HG02938 (cell line): ENCODE data around the gene RIMBP3B.
"Not testable (repeated sequence)": the region's sequence is repeated elsewhere in the genome, so short reads cannot be mapped to it uniquely, and the experiment has no call there.

ENCODE experiments used
- ATAC-seq: cut with Tn5 transposase; IDR thresholded peaks from one replicate; pipeline ENCODE4 v1.9.1; 2021; ENCODE audit warnings: mild to moderate bottlenecking, moderate library complexity; ENCODE audit not compliant: unreplicated experiment

Gene RIMBP3B, protein sequence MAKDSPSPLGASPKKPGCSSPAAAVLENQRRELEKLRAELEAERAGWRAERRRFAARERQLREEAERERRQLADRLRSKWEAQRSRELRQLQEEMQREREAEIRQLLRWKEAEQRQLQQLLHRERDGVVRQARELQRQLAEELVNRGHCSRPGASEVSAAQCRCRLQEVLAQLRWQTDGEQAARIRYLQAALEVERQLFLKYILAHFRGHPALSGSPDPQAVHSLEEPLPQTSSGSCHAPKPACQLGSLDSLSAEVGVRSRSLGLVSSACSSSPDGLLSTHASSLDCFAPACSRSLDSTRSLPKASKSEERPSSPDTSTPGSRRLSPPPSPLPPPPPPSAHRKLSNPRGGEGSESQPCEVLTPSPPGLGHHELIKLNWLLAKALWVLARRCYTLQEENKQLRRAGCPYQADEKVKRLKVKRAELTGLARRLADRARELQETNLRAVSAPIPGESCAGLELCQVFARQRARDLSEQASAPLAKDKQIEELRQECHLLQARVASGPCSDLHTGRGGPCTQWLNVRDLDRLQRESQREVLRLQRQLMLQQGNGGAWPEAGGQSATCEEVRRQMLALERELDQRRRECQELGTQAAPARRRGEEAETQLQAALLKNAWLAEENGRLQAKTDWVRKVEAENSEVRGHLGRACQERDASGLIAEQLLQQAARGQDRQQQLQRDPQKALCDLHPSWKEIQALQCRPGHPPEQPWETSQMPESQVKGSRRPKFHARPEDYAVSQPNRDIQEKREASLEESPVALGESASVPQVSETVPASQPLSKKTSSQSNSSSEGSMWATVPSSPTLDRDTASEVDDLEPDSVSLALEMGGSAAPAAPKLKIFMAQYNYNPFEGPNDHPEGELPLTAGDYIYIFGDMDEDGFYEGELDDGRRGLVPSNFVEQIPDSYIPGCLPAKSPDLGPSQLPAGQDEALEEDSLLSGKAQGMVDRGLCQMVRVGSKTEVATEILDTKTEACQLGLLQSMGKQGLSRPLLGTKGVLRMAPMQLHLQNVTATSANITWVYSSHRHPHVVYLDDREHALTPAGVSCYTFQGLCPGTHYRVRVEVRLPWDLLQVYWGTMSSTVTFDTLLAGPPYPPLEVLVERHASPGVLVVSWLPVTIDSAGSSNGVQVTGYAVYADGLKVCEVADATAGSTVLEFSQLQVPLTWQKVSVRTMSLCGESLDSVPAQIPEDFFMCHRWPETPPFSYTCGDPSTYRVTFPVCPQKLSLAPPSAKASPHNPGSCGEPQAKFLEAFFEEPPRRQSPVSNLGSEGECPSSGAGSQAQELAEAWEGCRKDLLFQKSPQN (N-terminal part only)

GRCh38 chr22:21383701-21384467, at the start of gene RIMBP3B:
Gene RIMBP3B, plus strand, starts transcription at chr22:21383751. Its CDS starts 108 bp downstream, at chr22:21383859.
- ATAC-seq, result not testable (repeated sequence)

GRCh38 chr22:21357527-21357926, 26.0 kb upstream of the RIMBP3B start:
- ATAC-seq, result not testable (repeated sequence)

- not testable (repeated sequence) for ATAC-seq
These were observed 23.0 kb upstream of the RIMBP3B start for GRCh38 chr22:21360525-21360924.

- ATAC-seq, result not testable (repeated sequence)
These were observed 21.1 kb upstream of the RIMBP3B start for GRCh38 chr22:21362473-21362872.

GRCh38 chr22:21363061-21363460, 20.5 kb upstream of the RIMBP3B start:
- ATAC-seq, result not testable (repeated sequence)

- not testable (repeated sequence) for ATAC-seq
These were observed 19.7 kb upstream of the RIMBP3B start for GRCh38 chr22:21363803-21364202.

DNA sequence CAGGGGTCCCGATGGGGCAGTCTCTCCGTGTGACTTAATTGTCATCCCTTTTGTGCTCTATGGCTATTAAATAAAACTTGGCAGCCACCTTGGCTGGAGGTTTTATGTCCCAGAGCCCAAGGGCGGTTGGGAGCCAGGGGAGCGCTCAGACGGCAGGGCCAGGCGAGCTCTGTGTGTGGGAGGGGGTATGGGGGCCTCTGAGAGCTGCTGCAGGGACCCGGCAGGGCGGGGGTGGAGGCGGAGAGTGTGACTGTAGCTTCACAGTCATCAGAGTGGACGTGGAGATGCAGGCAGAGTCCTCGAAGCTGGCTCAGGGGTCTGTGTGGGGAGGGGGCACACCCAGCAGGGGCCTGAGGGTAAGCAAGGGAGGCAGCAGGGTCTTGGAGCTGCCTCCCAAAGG, 19.2 kb upstream of the RIMBP3B start:
- ATAC-seq, result not testable (repeated sequence)

GRCh38 chr22:21365337-21365736, 18.2 kb upstream of the RIMBP3B start:
- ATAC-seq, result not testable (repeated sequence)

DNA sequence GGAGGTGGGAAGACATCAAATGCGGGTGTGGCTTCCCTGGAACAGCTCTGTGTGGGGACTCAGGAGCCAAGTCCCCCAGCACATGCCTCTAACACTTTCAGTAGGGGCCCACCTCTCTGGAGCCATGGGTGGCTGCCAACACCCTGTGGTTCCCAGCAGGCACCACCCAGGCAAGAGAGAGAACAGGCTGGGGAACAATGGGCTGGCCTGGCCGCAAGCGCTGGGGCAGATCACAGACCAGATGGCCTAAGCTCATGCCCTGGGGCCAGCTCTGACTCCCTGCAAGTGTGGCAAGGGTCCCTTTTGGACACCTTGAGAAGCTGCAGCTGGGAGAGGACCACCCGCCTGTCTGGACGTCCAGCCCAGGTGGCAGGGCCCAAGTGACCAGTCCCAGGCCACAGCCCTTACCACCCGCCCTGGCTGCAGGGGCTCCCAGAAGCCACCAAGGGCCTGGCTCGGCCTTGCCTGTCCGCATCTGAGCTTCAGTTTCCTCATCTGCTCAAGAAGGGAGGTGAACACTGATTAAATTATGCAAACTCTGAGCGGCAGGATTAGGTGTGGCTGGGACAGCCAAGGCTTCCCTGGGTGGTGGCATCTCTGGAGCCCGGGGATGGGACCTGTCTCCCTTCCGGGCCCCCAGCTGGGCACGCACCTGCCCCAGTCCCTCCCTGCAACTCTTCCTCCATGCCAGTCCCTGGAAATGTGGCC, 14.8 kb upstream of the RIMBP3B start:
- not testable (repeated sequence) for ATAC-seq

- not testable (repeated sequence) for ATAC-seq
These were observed 7.7 kb upstream of the RIMBP3B start for GRCh38 chr22:21375880-21376279.

DNA sequence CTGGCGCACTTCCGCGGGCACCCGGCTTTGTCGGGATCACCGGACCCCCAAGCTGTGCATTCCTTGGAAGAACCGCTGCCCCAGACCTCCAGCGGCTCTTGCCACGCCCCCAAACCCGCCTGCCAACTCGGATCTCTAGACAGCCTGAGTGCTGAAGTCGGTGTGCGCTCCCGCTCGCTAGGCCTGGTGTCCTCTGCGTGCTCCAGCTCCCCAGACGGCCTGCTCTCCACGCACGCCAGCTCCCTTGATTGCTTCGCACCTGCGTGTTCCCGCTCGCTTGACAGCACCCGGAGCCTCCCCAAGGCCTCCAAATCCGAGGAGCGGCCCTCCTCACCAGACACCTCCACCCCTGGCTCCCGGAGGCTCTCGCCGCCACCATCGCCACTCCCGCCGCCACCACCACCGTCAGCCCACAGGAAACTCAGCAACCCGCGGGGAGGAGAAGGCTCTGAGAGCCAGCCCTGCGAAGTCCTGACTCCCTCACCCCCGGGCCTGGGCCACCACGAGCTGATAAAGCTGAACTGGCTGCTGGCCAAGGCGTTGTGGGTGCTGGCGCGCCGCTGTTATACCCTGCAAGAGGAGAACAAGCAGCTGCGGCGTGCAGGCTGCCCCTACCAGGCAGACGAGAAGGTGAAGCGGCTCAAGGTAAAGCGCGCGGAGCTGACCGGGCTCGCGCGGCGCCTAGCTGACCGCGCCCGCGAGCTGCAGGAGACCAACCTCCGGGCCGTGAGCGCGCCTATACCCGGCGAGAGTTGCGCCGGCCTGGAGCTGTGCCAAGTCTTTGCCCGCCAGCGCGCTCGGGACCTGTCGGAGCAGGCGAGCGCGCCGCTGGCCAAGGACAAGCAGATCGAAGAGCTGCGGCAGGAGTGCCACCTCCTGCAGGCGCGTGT, 1.2 kb downstream of the RIMBP3B start:
- ATAC-seq, result not testable (repeated sequence)

DNA sequence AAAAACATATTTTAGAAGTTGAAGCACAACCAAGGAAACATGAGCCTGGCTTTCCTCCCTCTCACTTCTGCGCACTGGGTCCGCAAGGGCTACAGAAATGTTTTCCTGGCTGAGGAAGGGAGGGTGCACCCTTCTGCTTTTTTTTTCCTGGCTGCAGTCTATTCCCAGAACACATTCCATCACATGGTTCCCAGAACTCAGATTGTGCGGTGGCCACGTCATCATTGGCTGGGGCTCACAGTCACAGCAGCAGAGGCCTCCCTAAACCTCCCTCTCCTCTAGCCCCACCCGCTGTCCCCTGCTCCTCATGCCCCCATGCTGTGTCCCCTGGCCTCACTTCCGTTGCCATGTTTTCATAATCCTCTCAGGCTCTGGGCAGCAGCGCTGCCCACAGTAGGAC, 5.9 kb downstream of the RIMBP3B start:
- ATAC-seq, result not testable (repeated sequence)

DNA sequence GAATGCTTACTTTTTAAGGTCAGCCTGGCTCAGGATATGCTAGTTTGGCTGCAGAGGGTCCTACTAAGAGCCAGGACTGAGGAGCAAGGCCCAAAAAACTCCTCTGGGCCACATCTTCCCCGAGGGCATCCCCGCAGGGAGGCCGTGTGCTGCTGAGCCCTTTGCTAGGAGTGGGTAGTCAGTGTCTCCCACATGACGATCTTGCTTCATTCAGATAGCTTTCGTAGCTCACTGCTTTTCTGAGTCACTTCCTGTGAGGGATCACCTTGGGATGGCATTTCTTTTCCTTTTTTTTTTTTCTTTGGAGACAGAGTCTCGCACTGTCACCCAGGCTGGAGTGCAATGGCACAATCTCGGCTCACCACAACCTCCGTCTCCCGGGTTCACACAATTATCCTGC, 6.5 kb downstream of the RIMBP3B start:
- ATAC-seq, result not testable (repeated sequence)

- not testable (repeated sequence) for ATAC-seq
These were observed 11.1 kb downstream of the RIMBP3B start for GRCh38 chr22:21394613-21395012.

GRCh38 chr22:21401197-21401969, 17.8 kb downstream of the RIMBP3B start:
- ATAC-seq, result not testable (repeated sequence)

DNA sequence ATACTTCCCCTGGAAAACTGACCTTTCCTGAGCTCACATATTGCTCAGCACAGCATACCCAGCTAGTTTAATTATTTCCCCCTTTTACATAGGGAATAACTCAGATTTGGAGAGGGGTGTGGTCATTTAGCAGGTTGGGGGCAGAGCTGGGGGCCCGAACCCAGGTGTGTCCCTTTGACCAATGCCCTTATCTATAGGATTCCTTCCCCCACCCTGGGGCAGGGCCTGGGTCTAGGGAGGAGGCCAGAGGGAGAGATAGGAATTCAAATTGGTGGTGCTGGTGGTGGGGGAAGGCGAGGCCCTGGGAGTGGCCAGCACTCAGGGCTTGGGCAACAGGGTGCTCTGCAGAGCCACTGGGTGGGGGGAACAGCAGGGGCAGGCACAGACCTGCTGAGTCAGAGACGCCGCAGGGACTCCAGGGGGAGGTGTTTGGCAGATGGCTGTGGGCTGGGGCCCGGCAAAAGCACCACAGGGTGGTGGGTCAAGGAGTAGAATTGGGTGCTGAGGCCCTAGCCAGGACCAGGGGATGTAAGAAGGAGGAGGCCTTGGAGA, 19.3 kb downstream of the RIMBP3B start:
- ATAC-seq, result not testable (repeated sequence)

- ATAC-seq, result not testable (repeated sequence)
These were observed 23.6 kb downstream of the RIMBP3B start for GRCh38 chr22:21407139-21407538.
